GM20431 (cell line): ENCODE results near the gene TSR2.

Experiments
- in situ Hi-C: fragments of 300-500 bp; cut with MseI, MboI; formaldehyde crosslinking; loops from one replicate; pipeline ENCODE4 v1.15.0; 2020; ENCODE audit warnings: low sequenced_read_pairs; ENCODE audit not compliant: unreplicated experiment

TSR2 gene, protein sequence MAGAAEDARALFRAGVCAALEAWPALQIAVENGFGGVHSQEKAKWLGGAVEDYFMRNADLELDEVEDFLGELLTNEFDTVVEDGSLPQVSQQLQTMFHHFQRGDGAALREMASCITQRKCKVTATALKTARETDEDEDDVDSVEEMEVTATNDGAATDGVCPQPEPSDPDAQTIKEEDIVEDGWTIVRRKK

DNA sequence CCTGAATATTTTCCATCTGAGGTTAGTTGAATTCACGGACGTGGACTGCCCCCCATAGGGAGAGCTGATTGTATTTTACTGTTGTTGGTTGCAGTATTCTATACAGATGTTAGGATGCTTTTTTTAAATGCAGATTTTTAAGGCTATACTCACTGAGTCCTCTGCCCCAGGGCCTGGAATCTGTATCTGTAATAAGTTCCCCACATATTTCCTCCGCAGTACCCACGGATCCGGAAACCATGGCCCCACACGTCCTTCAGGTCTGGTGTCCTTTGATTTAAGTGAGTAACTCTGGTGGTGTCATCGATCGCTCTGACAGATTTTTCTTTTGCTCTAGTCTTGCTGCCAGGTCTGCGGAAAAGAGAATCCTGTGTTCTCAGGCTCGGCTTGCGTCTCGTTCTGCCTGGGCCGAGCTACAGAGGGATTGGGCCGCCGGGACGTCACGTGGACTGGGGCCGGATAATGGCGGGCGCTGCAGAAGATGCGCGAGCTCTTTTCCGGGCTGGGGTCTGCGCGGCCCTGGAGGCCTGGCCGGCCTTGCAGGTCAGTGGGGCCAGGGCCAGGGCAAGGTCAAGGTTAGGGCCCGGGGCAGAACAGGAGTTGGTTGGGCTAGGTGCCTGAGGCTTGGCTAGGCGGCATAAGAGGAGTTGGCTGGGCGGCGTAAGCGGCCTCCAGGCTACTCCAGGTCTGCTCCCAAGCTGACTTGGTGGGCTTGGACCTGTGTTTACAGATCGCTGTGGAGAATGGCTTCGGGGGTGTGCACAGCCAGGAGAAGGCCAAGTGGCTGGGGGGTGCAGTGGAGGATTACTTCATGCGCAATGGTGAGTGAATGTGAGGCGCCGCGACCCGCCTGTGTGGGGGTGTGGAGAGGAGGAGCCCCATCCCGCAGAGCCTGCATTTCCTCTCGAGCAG lies at the start of gene TSR2:
Gene TSR2, plus strand, starts transcription at position 445 of the 912 bp plus-strand sequence. Its CDS starts 18 bp downstream, at position 463.
- in situ Hi-C loops = no loop called here

GRCh38 chrX:54397113-54397512 lies 43.1 kb upstream of the TSR2 start:
- in situ Hi-C loops = no loop called here

- in situ Hi-C loops = no loop called here
Observed at GRCh38 chrX:54407266-54407665, 32.9 kb upstream of the TSR2 start.

DNA sequence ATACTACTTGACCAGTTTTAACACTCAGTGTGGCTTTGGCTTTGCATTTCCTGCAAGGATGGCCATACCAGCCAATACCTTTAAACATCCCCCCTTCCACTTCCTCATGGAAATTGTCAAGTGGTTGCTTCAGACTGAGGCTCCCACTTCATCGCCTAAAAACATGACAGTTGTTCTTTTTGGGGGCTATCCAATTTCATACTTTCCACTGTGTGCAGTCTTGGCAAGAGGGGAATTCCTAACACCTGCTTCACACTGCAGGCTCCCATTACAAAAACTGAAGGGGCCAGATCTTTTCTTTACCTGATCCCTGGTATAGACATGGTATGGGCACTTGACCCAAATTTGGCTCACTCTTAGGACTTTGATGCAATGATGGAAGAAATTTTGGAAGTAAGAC lies 28.5 kb upstream of the TSR2 start:
- in situ Hi-C loops = no loop called here

GRCh38 chrX:54413753-54414152 lies 26.5 kb upstream of the TSR2 start:
- in situ Hi-C loops = no loop called here

- in situ Hi-C loops = no loop called here
Observed at GRCh38 chrX:54415534-54416350, 24.5 kb upstream of the TSR2 start.

DNA sequence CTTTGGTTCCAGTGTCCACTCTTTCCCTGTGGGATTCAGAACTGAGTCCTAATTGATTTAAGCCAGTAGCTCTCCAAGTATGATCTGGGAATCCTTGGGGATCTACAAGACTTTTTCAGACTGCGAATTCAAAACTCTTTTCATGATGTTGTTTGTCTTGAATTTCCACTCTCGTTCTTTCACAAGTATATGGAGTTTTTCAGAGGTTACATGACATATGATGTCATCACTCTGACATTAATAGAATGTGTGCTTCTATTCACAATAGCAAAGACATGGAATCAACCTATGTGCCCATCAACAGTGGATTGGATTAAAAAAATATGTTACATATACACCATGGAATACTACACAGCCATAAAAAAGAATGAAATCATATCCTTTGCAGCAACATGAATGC lies 23.2 kb upstream of the TSR2 start:
- in situ Hi-C loops = no loop called here

DNA sequence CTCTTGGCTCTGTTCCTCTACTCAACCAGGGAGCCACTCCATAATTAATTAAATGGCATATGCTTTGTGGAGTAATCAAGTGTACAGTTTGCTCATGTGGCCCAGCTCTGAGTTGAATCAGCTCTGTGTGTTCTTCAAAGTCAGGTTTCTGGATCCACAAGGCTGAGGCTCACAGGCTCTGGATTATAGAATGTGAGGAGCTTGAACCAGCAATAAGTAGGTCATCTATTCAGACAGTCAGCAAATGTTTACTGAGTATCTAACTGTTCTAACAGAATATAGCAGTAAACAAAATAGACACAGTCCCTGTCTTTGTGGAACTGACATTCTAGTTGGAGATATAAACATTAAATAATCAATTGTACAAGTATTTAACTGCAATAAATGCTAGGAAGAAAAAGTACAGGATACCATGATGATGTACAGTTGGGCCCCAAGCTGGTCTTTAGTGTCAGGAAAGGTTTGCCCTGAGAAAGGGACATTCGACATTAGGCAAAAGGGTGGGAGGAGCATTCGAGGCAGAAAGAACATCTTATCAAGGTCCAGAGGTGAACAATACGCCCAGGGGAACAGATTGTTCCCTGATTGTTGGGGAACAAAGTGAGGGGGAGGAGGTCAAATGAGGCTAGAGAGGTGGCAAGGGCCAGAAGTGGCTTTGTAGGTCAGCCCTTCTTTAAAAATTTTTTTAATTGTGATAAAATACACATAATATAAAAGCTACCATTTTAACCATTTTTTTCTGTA lies 20.5 kb upstream of the TSR2 start:
- in situ Hi-C loops = no loop called here

- in situ Hi-C loops = no loop called here
Observed at GRCh38 chrX:54422168-54422567, 18.0 kb upstream of the TSR2 start.

DNA sequence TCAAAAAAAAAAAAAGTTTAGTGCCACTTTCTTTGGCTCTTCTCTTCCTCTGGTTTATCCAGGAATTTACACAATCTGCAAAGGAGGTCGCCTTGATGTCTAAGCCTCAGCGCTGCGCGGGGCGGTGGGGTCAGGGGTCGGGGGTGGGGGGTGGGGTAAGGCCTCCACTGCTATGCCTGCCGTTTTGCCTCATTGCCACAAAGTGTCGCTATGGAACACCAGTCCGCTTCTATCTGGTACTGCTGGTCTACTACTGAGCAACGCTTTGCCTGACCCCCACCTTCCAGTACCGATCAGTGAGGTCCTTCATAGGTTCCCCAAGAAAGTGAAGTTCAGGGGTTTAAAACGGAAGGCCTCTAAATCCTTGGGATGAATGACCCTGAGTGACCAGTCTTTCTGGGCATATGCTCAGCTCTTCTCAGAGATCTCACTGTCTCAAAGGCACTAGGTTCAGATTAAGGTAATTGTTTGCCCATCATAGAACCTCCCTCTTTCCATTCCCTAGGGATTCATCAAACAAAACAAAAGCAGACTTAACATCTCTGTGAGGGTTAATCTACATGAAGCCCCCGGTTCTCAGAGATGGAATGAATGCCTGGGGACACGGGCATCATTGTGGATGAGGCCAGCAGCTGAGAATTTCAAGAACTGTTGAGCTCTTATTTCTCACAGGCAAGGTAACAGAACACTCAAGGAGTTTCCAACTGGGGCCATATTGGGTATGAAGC lies 16.9 kb upstream of the TSR2 start:
- in situ Hi-C loops = no loop called here

GRCh38 chrX:54427837-54428424 lies 12.3 kb upstream of the TSR2 start:
- in situ Hi-C loops = no loop called here

DNA sequence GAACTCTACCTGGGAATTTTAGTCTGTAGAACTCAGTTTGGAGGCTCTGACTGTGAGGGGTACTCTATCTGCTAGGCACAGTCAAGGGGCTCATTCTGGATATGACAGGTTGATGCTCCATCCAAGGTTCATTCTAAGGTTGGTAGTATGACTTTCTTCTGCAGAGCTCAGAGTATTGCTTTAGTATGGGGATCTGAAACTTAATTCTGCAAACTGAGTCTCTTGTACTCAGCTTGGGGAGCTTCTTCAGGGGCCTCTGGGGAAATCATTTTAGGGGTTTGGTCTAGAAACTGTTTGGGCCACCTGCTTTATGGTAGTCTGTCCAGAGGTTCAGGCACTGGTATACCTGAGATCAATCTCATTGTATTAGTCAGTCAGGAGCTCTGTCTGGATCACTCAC lies 9.7 kb upstream of the TSR2 start:
- in situ Hi-C loops = no loop called here

DNA sequence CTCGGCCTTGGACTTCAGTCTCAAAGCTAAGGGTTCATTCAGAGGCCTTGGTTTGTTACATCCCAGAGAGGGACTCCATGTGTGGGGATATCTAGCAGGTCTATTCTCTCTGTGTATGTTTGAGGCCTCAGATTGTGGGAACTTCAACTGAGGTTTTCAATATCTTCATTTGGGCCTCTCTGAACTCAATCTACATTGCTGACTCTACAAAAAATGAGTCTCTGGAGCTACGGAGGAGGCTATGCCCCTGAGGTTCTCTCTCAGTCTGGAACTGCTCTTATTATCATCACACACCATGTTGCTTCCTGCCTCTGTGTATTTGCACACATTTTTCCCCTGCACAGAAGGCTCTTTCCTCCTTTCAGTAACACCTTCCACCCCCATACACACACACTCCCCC lies 5.1 kb upstream of the TSR2 start:
- in situ Hi-C loops = no loop called here

GRCh38 chrX:54442790-54443189 lies 2.6 kb downstream of the TSR2 start:
- in situ Hi-C loops = no loop called here

DNA sequence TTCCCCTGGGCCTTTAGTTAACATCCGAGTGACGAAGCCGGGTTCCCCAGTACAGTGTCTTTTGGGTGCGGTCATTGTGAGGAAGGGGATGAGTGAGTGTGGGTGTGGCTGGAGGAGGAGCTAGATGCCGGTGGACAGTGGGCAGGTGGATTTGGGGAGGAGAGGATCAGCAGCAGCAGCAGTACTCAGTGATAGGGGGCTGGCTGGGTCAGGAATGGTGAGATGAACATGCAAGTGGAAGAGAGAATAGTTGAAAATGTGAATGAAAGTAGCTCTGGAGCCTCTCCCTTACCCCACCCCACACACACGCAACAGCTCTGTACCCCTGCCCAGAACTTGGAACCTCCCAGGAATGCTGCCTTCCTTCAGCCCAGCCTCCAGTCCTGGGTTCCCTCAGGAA lies 4.5 kb downstream of the TSR2 start:
- in situ Hi-C loops = no loop called here

DNA sequence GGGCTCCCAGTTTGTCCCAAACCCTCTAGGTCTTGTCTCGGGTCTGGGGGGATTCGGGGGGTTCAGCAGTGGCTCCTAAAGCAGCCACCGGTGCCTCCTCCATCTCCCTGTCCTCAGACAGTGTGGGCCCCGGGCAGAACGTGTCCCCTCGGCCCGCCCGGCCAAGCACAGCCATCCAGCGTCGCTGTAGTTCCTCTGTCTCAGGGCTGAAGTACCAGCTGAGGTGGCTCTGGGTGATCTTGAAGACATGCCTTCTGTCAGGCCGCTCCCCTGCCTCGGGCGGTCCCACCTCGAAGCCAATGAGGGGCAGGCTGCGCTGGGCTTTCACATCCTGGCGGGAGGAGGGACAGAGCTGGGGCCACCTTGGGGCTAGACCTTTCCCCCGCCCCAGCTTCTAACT lies 5.9 kb downstream of the TSR2 start:
- in situ Hi-C loops = no loop called here

DNA sequence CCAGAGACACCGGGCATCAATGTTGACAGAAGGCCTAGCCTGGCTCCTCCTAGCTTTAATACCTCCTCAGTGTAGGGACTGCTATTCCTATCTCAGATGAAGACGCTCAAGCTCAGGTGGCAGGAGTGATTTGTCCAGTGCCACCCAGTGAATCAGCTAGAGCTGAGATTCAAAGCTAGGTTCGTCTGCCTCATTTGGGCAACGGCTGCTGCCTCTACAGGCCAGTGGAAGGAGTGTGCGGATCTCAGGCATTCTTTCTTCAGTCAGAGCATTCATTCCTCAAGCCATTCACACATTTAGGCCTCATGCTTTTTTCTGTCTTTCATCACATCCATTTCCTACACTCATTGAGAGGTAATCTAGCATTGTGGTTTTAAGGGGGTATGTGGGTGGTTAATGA lies 7.3 kb downstream of the TSR2 start:
- in situ Hi-C loops = no loop called here

DNA sequence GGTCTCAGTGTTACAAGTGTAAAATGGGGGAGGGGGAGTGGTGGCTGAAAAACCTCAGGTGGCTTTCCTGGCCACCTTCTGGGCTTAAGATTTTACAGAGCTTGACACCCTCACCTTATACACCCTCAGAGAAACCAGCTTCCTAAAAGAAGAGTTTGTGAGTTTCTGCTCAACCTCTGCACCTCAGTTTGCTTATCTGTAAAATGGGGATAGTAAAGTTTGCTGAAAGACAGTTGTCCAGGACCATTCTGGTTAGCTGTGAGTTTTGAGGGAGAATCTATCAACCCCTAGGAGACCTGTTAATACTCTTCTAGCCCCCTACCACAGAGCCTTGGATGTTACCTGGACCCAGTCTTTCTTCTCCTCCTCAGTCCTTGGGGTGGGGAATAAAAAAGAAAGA lies 9.7 kb downstream of the TSR2 start:
- in situ Hi-C loops = no loop called here

- in situ Hi-C loops = no loop called here
Observed at GRCh38 chrX:54452920-54453319, 12.7 kb downstream of the TSR2 start.
